Measurements from ENCODE around the gene CKLF.
A peak's percentile ranks its signal among the peaks of the same experiment; 100 is the strongest.
"Not testable (repeated sequence)": the region's sequence is repeated elsewhere in the genome, so short reads cannot be mapped to it uniquely, and the experiment has no call there.

CKLF gene

DNA sequence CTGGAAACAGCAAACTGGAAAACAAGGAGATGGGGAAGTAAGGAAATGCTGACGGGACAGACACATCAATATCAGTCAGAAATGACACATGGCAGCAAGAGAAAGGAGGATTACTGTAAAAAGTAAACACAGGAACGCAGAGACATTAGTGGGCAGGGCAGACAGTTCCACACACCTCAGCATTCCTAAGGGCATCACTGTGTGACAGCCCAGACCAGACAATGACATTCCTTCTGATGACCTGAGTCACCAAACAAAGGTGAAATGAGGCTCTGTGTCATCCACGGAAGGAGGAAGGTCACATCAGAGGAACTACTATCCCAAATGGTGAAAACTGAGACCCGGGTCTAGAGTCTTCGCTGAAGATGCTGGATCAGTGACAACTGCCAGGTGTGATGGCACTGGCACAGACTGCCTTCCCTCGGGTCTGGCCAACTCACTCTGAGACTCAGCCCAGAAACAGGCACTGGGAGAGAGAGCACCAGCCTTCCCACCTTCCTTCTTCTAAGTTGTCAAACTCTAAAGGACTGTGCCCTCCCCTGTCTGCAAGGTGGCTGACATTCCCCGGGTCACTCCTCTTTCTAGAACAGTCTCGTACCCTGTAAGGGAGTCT is 39.2 kb upstream of the CKLF start:
- DNase-seq (ENCODE audit: low spot score), result no peak
- TF ChIP-seq, protein P1, sequence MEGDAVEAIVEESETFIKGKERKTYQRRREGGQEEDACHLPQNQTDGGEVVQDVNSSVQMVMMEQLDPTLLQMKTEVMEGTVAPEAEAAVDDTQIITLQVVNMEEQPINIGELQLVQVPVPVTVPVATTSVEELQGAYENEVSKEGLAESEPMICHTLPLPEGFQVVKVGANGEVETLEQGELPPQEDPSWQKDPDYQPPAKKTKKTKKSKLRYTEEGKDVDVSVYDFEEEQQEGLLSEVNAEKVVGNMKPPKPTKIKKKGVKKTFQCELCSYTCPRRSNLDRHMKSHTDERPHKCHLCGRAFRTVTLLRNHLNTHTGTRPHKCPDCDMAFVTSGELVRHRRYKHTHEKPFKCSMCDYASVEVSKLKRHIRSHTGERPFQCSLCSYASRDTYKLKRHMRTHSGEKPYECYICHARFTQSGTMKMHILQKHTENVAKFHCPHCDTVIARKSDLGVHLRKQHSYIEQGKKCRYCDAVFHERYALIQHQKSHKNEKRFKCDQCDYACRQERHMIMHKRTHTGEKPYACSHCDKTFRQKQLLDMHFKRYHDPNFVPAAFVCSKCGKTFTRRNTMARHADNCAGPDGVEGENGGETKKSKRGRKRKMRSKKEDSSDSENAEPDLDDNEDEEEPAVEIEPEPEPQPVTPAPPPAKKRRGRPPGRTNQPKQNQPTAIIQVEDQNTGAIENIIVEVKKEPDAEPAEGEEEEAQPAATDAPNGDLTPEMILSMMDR (IDR thresholded peaks at IDR 0.05; ENCODE audit: extremely low read depth, insufficient read depth, missing control alignments), result no peak
- in situ Hi-C loops (cut with MboI; ENCODE audit: low pct_unique_long_range_greater_than_20kb, low sequenced_read_pairs, unreplicated experiment), result no loop called here

DNA sequence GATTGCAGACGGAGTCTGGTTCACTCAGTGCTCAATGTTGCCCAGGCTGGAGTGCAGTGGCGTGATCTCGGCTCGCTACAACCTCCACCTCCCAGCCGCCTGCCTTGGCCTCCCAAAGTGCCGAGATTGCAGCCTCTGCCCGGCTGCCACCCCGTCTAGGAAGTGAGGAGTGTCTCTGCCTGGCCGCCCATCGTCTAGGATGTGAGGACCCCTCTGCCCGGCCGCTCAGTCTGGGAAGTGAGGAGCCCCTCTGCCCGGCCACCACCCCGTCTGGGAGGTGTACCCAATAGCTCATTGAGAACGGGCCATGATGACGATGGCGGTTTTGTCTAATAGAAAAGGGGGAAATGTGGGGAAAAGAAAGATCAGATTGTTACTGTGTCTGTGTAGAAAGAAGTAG is 38.0 kb upstream of the CKLF start:
- in situ Hi-C loops (cut with MboI; ENCODE audit: low pct_unique_long_range_greater_than_20kb, low sequenced_read_pairs, unreplicated experiment), result not testable (repeated sequence)

DNA sequence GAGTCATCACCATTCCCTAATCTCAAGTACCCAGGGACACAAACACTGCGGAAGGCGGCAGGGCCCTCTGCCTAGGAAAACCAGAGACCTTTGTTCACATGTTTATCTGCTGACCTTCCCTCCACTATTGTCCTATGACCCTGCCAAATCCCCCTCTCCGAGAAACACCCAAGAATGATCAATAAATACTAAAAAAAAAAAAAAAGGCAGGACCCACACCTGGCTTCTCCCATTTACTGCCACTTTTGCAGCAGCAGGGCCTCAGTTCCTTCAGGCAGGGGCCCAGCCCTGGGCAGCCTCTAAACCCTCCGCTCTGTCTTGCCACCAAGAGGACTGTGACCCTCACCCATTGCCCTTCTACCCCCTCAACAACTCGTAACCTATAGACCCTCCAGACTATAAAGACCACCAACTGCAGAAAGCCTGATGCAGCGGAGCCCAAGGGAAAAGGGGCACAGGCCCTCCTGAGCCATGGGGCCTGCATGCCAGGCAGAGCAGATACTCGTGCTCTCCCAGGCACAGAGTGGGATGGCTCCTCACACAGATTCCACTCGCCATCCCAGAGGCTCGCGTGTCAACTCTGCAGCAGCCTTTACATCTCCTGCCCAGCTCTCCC is 37.3 kb upstream of the CKLF start:
- DNase-seq (ENCODE audit: low spot score); in situ Hi-C loops (cut with MboI; ENCODE audit: low pct_unique_long_range_greater_than_20kb, low sequenced_read_pairs, unreplicated experiment): not testable (repeated sequence)

More for the DNA sequence above, 38.0 kb upstream of the CKLF start:
- DNase-seq (ENCODE audit: low spot score), result not testable (repeated sequence)

DNA sequence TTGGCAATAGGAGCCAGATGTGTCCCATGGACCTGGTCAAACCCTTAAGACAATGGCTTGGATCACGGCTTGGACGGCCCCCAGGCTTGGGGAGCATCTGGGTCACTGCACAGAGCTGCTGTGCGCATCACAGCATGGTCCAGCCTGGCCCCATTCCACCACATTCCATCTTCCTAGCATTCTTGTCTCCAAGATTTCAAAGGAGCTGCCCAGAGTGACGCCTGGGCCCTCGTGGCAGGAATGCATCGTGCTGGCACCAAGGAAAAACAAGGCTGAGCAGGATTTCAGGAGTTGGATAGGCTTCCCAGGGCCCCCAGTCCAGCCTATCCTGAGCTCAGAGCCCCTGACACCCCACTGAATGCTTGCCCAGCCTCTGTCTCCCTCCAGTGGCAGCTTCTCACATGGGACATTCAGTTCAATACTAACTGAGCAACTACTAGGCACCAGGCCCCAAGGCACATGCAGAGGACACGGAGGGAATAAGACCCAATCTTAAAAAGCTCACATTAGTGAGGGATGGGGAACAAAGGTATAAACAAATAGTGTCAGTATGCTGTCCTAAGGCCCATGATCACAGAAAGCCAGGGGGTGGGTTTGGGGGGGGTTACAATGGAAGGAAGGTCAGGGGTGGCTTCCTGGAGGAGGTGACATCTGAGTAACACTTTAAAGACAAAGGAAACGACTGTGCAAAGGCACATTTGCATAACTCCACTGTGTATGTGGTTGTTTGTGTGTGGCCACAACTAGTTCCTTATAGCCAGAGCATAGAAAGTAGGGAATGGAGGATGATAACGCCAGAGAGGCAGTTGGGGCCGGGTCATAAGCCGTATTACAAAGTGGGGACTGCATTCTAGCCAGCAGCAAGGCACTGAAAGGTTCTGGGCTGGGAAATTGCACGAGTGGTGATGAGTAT is 36.5 kb upstream of the CKLF start:
- peak; percentile 45 for DNase-seq (ENCODE audit: low spot score)
- TF ChIP-seq, protein P1 (IDR thresholded peaks at IDR 0.05; ENCODE audit: extremely low read depth, insufficient read depth, missing control alignments), result peak; percentile 45
- in situ Hi-C loops (cut with MboI; ENCODE audit: low pct_unique_long_range_greater_than_20kb, low sequenced_read_pairs, unreplicated experiment), result no loop called here

DNA sequence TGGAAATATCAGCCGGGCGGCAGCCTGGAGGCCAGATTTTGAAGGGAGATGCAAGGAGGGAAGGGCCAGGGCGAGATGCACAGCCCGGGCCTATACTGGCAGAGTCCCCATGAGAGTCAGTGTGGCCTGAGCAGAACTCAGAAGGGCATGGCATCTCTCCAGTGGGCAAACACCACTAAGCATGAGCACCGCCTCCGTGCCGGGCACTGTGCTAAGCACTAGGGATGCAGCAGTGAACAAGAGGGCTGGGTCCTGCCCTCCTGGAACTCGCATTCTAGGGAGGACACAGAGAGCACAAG is 35.9 kb upstream of the CKLF start:
- DNase-seq (ENCODE audit: low spot score), result peak; percentile 31
- in situ Hi-C loops (cut with MboI; ENCODE audit: low pct_unique_long_range_greater_than_20kb, low sequenced_read_pairs, unreplicated experiment), result no loop called here
- TF ChIP-seq, protein P1 (IDR thresholded peaks at IDR 0.05; ENCODE audit: extremely low read depth, insufficient read depth, missing control alignments), result no peak

DNA sequence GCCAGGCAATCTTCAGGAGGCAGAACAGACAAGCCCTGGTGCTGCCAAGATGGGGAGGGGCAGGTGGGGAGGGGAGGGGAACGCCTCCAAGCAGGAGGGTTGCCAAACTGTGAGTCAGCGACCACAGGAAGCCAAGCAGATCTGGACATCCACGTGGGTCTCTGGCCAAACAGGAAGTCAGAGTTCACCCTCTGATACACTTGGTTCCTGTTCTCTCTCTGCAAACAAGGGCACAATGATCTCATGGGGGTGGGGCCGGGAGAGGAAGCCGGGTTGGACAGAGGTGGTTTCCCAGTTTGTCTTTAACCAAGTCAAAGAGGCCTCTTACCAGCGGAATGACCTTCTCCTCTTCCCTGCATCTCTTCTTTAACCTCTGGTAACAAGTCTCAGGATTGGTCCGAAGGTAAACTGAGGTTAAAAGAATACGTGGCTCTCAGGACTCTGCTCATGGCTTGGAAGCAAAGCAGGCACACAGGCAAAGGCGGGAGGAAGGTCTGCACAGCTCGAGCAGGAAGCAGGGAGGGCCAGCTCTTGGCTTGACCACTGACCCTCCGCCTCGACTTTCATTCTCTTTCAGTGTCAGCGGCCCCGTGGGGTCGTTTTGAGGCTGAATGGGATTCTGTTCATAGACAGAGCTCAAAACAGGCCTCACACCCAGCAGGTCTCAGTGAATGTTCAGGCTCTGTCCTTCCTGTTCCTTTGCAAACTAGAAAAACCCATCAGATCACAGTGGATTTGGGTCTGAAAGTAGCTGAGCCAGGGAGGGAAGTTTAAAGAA is 35.4 kb upstream of the CKLF start:
- DNase-seq (ENCODE audit: low spot score), result peak; percentile 95
- TF ChIP-seq, protein P1 (IDR thresholded peaks at IDR 0.05; ENCODE audit: extremely low read depth, insufficient read depth, missing control alignments), result no peak
- in situ Hi-C loops (cut with MboI; ENCODE audit: low pct_unique_long_range_greater_than_20kb, low sequenced_read_pairs, unreplicated experiment), result no loop called here

DNA sequence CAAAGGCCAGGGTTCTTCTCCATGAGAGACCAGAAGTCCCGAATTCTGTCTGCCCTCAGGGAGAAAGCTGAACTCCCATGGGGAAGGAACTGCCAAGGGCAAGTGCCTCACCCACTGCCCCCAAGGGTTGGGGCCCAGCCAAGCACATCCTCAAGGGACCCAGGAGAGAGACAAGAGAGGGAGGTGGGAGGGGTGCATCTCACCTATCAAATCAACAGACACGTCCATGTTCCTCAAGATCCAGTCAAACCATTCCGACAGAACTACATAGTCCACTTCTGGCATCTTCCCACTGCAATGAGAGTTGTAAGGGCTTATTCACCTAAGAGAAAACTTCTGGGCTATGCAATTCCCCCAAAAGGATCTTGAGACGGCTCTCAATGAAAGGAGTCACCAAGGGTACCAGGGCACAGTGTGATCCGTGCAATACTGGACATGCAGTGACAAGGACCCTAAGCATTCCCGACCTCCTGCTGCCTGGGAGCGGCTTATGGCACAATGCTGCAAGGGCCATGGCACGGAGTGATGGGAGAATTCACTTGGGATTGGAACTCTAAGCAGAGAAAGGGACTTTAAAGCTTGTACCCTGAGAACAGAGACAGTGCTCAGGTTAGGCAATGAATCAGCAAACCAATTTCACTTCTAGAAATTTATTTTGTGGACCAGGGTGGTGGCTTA is 34.7 kb upstream of the CKLF start:
- DNase-seq (ENCODE audit: low spot score), result no peak
- in situ Hi-C loops (cut with MboI; ENCODE audit: low pct_unique_long_range_greater_than_20kb, low sequenced_read_pairs, unreplicated experiment), result no loop called here
- TF ChIP-seq, protein P1 (IDR thresholded peaks at IDR 0.05; ENCODE audit: extremely low read depth, insufficient read depth, missing control alignments), result no peak
